HepG2 (cell line): Measurements from ENCODE around the gene FKBP10. TPM values are rescaled to one million over a fixed set of nuclear protein-coding genes. Genes with fewer than 3 reads are reported as not detected.

Experiments used
- ARNTL ChIP-seq: sonication (generic); formaldehyde crosslinking; IDR thresholded peaks from 2 replicates; pipeline ENCODE4 v1.4.0; 2020; ENCODE audit warnings: mild to moderate bottlenecking, missing genetic modification reagents
- CREM ChIP-seq, 2 experiments: sonication (generic) in 1 of 2; formaldehyde crosslinking in 1 of 2; IDR thresholded peaks; 2 replicates each; pipeline versions ENCODE4 v1.4.0 to v1.6.1; 2016 to 2020; ENCODE audit warnings: antibody characterized with exemption in 1 of 2, mild to moderate bottlenecking in 1 of 2, missing genetic modification reagents in 1 of 2
- HMGXB3 ChIP-seq: sonication (generic); formaldehyde crosslinking; IDR thresholded peaks from 2 replicates; pipeline ENCODE4 v1.4.0; 2020; ENCODE audit warnings: missing genetic modification reagents, borderline replicate concordance
- MAFG ChIP-seq: sonication (generic); formaldehyde crosslinking; IDR thresholded peaks from 2 replicates; pipeline ENCODE4 v1.5.1; 2020; ENCODE audit warnings: mild to moderate bottlenecking, missing genetic modification reagents
- PRDM4 ChIP-seq: sonication (generic); formaldehyde crosslinking; IDR thresholded peaks from 2 replicates; pipeline ENCODE4 v1.9.0; 2021; ENCODE audit warnings: missing genetic modification reagents, borderline replicate concordance
- ZNF280D ChIP-seq: sonication (generic); formaldehyde crosslinking; IDR thresholded peaks from 2 replicates; pipeline ENCODE4 v1.5.1; 2020; ENCODE audit warnings: mild to moderate bottlenecking, missing genetic modification reagents
- ZNF407 ChIP-seq: sonication (generic); formaldehyde crosslinking; IDR thresholded peaks from one replicate; pipeline ENCODE4 v1.5.1; 2020; ENCODE audit warnings: mild to moderate bottlenecking, missing genetic modification reagents; ENCODE audit errors: not compliant biosample characterization
- polyA plus RNA-seq, 8 experiments: library from polyadenylated mRNA; depleted of rRNA in 3 of 8; stranded (reverse) in 7 of 8; unstranded in 1 of 8; fragments of >200 nt; fragmentation: Illumina TruSeq in 4 of 8; extraction: Trizol in 4 of 8; gene quantifications; 2 replicates each; pipeline versions ENCODE4 v1.2.1 to v1.2.3, GENCODE V29; 2011 to 2016; ENCODE audit warnings: low read depth in 4 of 8, missing spikeins in 1 of 8, mixed read lengths in 1 of 8; ENCODE audit not compliant: insufficient read depth in 1 of 8
- total RNA-seq, 5 experiments: library from RNA; depleted of rRNA; stranded (reverse); fragments of >200 nt; fragmentation: Illumina TruSeq; extraction: Trizol; gene quantifications; 2 replicates each; pipeline ENCODE4 v1.2.3, GENCODE V29; 2016; ENCODE audit warnings: low read depth in 1 of 5

The FKBP10 gene
- total and polyA plus RNA-seq, 2 of the 13 experiments (the other 11 are each of a cell fraction or from before 2014, with no cell fraction given) = 149 to 573 TPM

GRCh38 chr17:41810659-41811548 lies 1.9 kb upstream of the FKBP10 start (continued):
- TF ChIP-seq ZNF280D = 0 out of 2 replicates have a peak, but pooled peaks have one; percentile 18
- TF ChIP-seq ZNF407 = no peak
- TF ChIP-seq ARNTL (CRISPR knock-in tag) = no peak
- TF ChIP-seq MAFG (CRISPR knock-in tag) = no peak
- no peak for TF ChIP-seq CREM (IDR thresholded peaks at IDR 0.05)
- TF ChIP-seq CREM (CRISPR knock-in tag; IDR thresholded peaks at IDR 0.05) = no peak
- no peak for TF ChIP-seq PRDM4 (CRISPR knock-in tag)
- 0 out of 2 replicates have a peak, but pooled peaks have one; percentile 16 for TF ChIP-seq HMGXB3 (CRISPR knock-in tag)
